C4-2B (cell line): Measurements from ENCODE around the gene RRAS2.

Experiments used
- H3K27ac ChIP-seq: fragments of 450-650 bp; 2 replicates; pipeline ENCODE4 v1.5.1; 2017
- CTCF ChIP-seq: fragments of 450-650 bp; conservative IDR thresholded peaks from 2 replicates; pipeline ENCODE4 v1.5.1; 2017; ENCODE audit warnings: mild to moderate bottlenecking
- ZFX ChIP-seq: fragments of 450-650 bp; IDR thresholded peaks from 2 replicates; pipeline ENCODE4 v1.6.1; 2017

The RRAS2 gene

GRCh38 chr11:14380125-14380936, 21.3 kb upstream of the RRAS2 start:
- peak overlapping the region; percentile 71 for H3K27ac ChIP-seq

DNA sequence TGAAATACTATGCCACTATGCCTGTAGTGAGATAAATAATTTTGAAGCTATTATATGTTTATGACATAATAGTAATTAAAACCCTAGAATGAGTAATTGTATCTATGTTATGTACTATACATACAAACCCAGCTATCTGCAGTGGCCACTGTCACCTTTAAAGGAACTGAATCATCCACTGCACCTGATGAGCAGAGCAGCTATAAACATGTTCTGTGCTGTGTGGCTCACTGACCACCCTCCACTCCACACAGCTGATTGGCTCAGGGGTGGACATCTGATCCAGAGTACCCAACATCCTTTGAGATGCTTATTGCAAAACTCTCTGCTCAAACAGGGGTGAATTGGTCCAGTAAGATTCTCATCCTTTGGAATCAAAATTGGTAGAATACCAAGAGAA, 19.2 kb upstream of the RRAS2 start:
- no peak for TF ChIP-seq ZFX
- TF ChIP-seq CTCF, result no peak
- no peak overlapping the region for H3K27ac ChIP-seq

More at GRCh38 chr11:14380125-14380936, 21.3 kb upstream of the RRAS2 start:
- TF ChIP-seq ZFX (no peak), CTCF (no peak)

DNA sequence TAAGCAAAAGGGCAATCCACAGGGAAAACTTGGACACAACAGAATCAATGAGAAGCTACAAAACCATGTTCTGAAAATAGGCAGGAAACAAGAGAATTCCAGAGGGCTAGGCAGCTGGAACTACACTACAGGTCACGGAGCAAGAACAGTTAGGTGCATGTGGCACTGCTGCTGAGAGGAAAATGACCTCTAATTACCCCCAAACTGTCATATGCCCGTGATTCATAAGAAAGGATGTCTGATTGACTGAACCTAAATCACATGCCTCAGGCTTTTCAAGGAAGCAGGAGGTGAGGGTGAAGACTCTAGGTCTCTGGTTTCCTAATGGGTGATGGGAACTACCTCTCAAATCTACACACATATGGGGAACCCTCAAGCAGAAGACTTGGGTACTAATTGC, 17.9 kb upstream of the RRAS2 start:
- TF ChIP-seq ZFX (no peak), CTCF (no peak)
- no peak overlapping the region for H3K27ac ChIP-seq

GRCh38 chr11:14374922-14375830, 16.2 kb upstream of the RRAS2 start:
- H3K27ac ChIP-seq, result no peak overlapping the region
- TF ChIP-seq ZFX (no peak), CTCF (no peak)

GRCh38 chr11:14373941-14374646, 15.1 kb upstream of the RRAS2 start:
- TF ChIP-seq CTCF (no peak), ZFX (no peak)

GRCh38 chr11:14372011-14372410, 13.0 kb upstream of the RRAS2 start:
- H3K27ac ChIP-seq, result no peak overlapping the region

More at GRCh38 chr11:14373941-14374646, 15.1 kb upstream of the RRAS2 start:
- H3K27ac ChIP-seq, result no peak overlapping the region

More at GRCh38 chr11:14372011-14372410, 13.0 kb upstream of the RRAS2 start:
- TF ChIP-seq CTCF (no peak), ZFX (no peak)
